HK-2 (cell line): Measurements from ENCODE around the gene FLRT3.
A peak's percentile ranks its signal among the peaks of the same experiment; 100 is the strongest.

Experiments used
- DNase-seq: peaks from one replicate; pipeline ENCODE4 v3.0.0-alpha.2; 2018; ENCODE audit not compliant: unreplicated experiment

FLRT3 gene

GRCh38 chr20:14319704-14320103 is 17.7 kb downstream of the FLRT3 start:
- no peak for DNase-seq

DNA sequence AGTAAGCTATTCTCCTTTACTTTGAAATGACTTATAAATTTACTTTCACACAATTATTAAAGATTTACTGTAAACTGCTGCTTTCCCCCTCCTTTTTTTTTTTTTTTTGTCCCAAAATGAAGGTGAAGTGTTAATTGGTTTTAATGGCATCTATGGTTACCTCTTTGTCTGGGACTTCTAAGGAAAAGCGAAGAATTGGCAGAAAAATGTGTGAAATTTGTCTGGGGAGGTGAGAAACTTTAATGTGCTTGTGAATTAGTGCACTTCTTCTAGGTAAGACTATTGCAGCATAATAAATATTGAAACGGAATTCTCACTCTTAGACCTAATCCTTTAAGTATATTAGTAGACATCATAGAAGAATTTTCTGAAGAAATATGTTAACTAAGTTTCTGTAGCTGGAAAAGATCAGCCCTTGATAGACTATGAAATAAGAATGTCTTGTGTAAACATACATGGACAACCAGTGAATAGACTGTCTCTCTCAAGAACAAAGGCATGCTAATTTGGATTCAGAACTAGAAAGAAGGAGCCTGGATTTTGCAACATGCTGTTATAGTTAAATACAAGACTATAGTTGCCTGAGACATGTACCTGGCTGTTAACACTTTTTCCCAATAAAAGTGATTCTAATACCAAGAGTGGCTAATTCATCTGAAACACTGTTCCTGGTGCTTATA is 23.9 kb downstream of the FLRT3 start:
- no peak for DNase-seq

- DNase-seq: no peak
Measured at GRCh38 chr20:14312001-14312400, 25.4 kb downstream of the FLRT3 start.

DNA sequence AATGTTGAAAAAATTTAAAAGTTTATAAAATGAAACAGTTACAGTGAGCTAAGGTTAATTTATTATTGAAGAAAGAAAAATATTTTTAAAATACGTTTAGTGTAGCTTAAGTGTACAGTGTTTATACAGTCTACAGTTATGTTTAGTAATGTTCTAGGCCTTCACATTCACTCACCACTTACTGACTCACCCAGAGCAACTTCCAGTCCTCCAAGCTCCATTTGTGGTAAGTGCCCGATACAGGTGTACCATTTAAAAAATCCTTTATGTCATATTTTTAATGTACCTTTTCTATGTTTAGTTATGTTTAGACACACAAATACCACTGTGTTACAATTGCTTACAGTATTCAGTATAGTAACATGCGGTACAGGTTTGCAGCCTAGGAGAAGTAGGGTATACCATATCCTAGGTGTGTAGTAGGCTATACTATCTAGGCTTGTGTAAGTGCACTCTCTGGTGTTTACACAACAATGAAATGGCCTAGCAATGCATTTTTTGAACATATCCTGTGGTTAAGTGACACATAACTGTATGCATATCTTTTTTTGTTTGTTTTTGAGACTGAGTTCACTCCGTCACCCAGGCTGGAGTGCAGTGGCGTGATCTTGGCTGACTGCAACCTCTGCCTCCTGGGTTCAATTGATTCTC is 26.3 kb downstream of the FLRT3 start:
- DNase-seq: no peak

DNA sequence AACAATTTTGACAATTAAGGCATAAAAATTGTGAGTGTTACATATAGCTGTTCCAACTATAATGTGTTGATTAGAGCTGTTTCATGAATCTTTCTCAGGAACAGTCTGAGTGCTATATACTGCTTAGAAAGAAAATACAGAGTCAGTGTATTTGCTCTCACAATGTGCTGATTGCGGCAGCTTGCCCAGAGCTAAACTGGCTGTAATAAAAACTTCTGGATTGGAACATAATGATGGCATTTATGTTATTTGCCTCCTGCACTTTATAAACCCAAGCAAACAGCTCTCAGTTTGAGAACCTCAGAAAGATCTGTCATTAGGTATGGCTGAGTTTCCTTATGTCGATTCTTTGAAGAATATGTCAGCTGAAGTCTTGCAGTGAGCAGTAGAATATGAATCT is 29.5 kb downstream of the FLRT3 start:
- DNase-seq: no peak

DNA sequence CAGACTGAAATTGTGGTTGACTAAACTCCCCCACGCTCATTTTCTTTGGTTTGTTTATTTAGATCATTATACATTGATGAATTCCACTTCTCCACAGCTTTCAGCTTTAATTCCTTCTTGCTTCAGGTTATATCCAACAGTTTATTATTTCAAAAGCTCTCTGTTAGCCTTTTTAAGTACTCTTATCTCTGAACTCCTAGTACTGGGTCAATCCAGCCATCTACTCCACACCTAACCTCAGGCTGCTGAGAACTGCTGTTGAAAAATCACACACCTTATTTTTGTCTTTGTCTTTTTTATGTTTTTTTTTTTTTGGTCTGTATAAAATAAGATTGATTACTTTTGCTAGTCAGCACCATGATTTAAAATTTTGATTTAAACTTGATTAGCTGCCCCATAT is 32.9 kb downstream of the FLRT3 start:
- DNase-seq: no peak

GRCh38 chr20:14303651-14304050 is 33.8 kb downstream of the FLRT3 start:
- no peak for DNase-seq

DNA sequence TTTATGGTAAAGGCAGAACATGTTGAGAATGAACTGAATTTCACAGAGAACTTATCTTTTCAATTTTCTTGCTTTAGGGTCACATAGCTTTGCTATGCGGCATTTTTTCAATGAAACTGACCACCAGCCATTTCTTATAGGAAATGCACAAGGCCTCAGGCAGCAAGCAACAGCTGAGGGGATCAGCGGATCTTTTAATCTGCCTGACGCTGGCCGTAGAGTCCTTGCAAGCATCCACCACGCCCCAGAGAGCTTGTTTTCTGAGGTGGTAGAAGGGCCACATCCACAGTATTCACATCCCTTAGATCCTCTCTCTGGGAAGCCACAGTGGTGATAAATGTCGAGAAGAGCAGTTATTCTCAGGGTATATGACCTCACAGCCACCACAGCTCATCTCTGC is 34.3 kb downstream of the FLRT3 start:
- DNase-seq: no peak

DNA sequence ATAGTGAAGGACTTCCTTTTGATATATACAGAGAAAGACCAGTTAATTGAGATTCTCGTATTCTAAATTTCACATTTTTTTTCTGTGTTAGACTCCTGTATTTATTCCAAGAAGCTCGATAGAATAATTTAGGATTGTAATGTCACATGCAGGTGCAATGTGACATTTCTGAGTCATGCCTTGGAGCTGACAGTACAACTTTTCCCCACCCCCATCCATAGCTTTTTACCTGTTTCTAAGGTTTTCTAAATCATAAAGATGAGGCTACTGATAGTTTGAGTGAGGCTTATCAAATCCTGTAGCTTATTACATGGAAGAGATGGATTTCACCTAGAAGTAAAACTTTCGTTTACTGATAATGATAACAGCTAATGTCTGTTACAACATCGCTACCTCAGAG is 37.6 kb downstream of the FLRT3 start:
- no peak for DNase-seq

- no peak for DNase-seq
Measured at GRCh38 chr20:14295770-14296309, 41.6 kb downstream of the FLRT3 start.

DNA sequence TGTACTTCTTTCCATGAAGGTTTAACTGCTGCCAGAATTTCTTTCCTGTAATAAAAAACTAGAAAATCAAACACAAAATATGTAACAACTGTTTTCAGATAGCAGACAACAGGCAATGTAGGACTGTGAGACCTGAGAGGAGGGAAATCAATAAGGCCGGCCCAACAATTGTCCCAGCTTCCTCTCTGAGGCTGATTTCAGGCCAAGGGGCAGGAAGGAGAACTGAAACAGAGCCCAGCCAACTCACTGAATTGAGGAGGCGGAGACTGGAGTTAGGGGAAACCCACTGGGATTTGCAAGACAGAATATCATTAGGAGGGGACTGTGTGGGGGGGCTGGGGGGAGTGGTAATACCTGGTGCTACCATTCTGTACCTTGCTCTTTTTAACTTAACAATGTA is 42.2 kb downstream of the FLRT3 start:
- DNase-seq: no peak

DNA sequence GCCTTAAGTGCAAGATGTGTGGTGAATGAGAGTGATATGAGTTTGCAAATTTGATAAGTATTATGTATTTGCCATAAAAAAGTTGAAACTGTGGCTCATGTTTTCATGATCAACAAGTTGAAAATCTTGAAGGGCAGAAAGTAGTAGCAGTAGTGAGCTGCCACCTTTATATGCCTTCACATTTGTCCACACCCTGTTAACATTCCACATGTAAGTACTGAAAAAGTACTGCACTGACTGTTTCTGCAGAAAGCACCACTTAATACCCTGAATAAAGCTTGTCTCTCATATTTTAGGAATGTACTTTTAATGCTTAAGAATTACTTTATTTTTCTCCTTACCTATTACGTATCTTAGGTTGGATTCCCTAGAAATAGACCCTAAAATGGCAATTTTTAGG is 45.9 kb downstream of the FLRT3 start:
- no peak for DNase-seq

- peak; percentile 16 for DNase-seq
Measured at GRCh38 chr20:14288341-14289330, 48.8 kb downstream of the FLRT3 start.

GRCh38 chr20:14284443-14284842 is 53.0 kb downstream of the FLRT3 start:
- no peak for DNase-seq

DNA sequence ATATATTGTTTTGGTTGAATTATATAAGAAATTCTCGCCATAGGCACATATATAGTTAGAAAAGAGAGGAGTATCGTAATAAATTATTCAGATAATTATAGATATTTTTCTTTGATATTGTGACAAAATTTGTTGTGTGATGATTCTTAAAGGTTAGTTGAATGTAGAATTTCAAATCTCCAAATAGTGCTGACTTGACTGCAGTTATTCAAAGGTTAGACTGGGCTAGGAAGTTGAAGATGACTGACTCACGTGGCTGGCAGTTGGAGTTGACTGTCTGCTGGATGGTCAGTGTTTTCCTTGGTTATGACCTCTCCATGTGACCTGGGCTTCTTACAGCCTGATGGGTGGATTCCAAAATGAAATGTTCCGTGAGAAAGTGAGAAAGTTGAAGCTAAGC is 55.3 kb downstream of the FLRT3 start:
- DNase-seq: no peak
